ENCODE results near the gene GHRHR. TPM values are rescaled to one million over a fixed set of nuclear protein-coding genes. Genes with fewer than 3 reads are reported as not detected.

The GHRHR gene
- not detected for total RNA-seq

DNA sequence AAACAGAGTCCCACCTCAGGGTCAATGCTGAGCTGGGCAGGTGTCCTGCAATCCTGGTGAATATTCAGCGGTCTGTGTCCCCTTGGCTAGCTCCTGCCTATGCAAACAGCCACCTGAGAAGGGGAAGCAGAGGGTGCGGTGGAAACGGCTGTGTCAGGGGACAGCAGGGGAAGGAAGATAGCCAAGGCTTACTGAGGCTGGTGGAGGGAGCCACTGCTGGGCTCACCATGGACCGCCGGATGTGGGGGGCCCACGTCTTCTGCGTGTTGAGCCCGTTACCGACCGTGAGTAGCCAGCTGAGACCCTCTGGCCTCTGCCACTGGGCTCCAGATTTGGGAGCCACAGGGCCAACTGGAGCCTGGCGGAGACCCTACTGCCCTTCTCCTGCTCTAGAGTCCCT lies at the start of gene GHRHR:
Gene GHRHR, plus strand, starts transcription at position 112 of the 400 bp plus-strand sequence. Its CDS starts 116 bp downstream, at position 228.
- Histone ChIP-seq H3K27me3 (no peaks in the 10 kb centered on the region), H3K4me3 (no peak within 1 kb of the TSS), H3K4me1 (no peaks in the 10 kb centered on the region), H3K27ac (no peak within 1 kb of the TSS), H3K9me3 (no peaks in the 10 kb centered on the region), H3K36me3 (no peaks in the 10 kb centered on the region)
- TF ChIP-seq, protein P1, sequence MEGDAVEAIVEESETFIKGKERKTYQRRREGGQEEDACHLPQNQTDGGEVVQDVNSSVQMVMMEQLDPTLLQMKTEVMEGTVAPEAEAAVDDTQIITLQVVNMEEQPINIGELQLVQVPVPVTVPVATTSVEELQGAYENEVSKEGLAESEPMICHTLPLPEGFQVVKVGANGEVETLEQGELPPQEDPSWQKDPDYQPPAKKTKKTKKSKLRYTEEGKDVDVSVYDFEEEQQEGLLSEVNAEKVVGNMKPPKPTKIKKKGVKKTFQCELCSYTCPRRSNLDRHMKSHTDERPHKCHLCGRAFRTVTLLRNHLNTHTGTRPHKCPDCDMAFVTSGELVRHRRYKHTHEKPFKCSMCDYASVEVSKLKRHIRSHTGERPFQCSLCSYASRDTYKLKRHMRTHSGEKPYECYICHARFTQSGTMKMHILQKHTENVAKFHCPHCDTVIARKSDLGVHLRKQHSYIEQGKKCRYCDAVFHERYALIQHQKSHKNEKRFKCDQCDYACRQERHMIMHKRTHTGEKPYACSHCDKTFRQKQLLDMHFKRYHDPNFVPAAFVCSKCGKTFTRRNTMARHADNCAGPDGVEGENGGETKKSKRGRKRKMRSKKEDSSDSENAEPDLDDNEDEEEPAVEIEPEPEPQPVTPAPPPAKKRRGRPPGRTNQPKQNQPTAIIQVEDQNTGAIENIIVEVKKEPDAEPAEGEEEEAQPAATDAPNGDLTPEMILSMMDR (IDR thresholded peaks at IDR 0.05) = no peak
- no peak for DNase-seq (ENCODE audit: low spot score)

DNA sequence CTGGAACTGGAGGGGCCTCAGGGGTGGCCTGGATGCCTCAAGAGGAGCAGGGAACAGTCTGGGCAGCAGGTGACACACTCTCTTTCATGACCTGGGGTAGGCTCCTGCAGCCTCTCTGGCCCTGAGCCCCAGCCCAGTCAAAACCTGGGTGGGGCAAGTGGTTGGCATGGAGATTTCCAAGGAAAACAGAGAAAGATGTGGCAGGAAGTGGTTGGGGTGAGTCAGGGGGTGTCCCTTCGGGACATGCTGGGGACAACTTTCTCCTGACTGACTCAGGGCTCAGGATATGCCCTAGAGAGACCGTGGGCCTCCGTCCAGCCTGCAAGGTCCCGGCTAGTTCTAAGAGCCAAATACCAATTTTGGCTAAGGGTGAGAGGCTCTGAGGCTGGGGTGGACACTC lies 49.2 kb upstream of the GHRHR start:
- peak overlapping the region; percentile 82 to 94 for H3K27ac ChIP-seq
- TF ChIP-seq, protein P1 (IDR thresholded peaks at IDR 0.05) = no peak
- peak; percentile 82 for DNase-seq (ENCODE audit: low spot score)
- no peaks in the 10 kb centered on the region for H3K36me3 ChIP-seq
- no peaks in the 10 kb centered on the region for H3K27me3 ChIP-seq
- peaks cover 0 to 99% of the 10 kb centered on the region in 2 donors for H3K4me1 ChIP-seq
- no peaks in the 10 kb centered on the region for H3K9me3 ChIP-seq
- peak overlapping the region; percentile 44 to 54 for H3K4me3 ChIP-seq

DNA sequence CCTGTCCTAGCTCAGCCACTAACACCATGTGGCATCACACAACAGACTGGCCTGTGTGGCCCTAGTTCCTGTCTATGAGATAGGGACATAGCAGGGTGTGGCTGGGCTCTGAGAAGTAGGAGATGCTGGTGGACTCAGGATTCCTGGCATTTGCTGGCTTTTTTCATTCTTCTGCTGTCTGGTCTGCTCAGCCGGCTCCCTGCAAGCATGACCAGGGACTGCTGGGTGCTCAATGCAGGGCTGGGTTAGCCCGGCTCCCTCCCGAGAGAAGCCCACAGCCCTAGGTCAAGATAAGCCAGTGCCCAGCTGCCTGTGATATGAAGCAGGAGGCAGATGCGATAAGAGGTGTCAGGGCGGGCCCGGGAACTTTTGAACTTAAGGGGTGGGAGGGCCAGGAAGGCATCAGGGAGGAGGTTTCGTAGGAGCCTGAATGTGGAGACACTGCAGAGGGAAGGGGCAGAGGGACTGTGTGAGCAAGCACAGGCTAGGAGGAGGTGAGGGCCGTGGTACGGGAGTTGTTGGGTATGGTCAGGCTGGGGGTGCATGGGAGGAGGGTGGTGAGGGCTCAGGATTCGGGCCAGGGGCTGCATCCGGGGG lies 48.6 kb upstream of the GHRHR start:
- no peaks in the 10 kb centered on the region for H3K27me3 ChIP-seq
- TF ChIP-seq, protein P1 (IDR thresholded peaks at IDR 0.05) = no peak
- no peaks in the 10 kb centered on the region for H3K9me3 ChIP-seq
- H3K27ac ChIP-seq = peak overlapping the region; percentile 82 to 94
- peak overlapping the region; percentile 17 to 54 for H3K4me3 ChIP-seq
- no peak for DNase-seq (ENCODE audit: low spot score)
- peaks cover 0 to 99% of the 10 kb centered on the region in 2 donors for H3K4me1 ChIP-seq
- no peaks in the 10 kb centered on the region for H3K36me3 ChIP-seq

DNA sequence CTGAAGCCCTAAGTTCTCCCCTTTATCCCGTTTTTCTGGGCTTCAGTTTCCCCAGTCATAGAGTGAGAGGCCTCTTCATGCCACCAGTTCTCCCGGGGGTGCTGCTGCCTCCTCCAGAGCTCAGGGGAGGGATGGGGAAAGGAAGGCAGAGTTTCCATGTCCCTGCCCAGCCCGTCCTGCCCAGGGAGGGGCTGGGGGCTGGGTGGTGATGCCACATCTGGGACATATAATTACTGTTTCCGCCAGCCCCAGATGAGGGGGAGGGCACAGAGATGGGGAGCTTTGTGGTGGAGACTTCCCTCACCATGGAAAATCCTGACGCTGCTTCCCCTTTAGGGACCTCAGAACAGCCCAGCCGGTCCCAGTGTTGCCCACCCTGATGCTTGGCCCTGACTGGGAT lies 48.0 kb upstream of the GHRHR start:
- DNase-seq (ENCODE audit: low spot score) = no peak
- H3K4me1 ChIP-seq = peaks cover 0 to 99% of the 10 kb centered on the region in 2 donors

DNA sequence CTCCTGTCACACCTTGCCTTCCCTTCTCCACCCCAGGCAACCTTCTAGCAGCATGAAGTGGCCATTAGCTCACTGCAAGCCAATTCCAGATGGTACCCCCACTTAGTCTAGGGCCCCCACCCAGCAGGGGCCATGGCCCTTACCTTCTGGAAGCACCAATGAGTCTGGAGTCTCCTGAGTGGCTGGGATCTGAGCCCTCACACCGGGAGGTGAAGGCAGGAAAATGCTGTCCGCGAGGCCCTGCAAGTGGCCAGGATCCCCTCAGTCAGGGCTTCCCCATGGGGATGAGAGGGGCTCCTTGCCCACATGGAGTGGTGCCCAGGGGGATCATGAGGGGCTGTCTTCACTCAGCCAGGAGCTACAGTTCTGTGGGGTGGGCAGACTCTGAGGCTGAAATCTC lies 47.5 kb upstream of the GHRHR start:
- Histone ChIP-seq H3K27me3 (no peaks in the 10 kb centered on the region), H3K27ac (peak overlapping the region; percentile 82 to 94), H3K4me1 (peaks cover 0 to 99% of the 10 kb centered on the region in 2 donors), H3K9me3 (no peaks in the 10 kb centered on the region), H3K36me3 (no peaks in the 10 kb centered on the region), H3K4me3 (peak overlapping the region; percentile 5 to 54)
- TF ChIP-seq, protein P1 (IDR thresholded peaks at IDR 0.05) = no peak
- DNase-seq (ENCODE audit: low spot score) = no peak

More for the DNA sequence above, 48.0 kb upstream of the GHRHR start:
- H3K9me3 ChIP-seq = no peaks in the 10 kb centered on the region
- no peaks in the 10 kb centered on the region for H3K27me3 ChIP-seq
- peak overlapping the region; percentile 17 to 54 for H3K4me3 ChIP-seq
- H3K27ac ChIP-seq = peak overlapping the region; percentile 82 to 94
- H3K36me3 ChIP-seq = no peaks in the 10 kb centered on the region
- TF ChIP-seq, protein P1 (IDR thresholded peaks at IDR 0.05) = no peak

DNA sequence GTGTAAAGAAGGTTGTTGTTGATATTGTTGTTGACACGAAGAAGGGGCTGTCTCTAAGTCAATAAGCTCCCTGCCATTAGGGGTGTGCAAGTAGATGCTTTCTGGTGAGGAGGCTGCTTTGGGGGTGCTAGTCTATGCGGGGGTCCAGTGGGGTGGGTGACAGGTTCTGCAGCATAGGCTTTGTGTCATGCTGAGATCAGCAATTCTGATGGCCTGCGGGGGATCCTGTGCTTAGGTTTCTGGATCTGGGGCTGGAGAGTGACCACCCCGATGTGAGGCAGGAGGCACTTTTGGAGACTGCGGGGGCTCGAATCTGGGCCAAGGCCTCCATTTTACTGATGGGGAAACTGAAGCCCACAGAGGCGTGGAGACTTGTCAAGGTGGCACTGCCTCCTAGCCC lies 47.0 kb upstream of the GHRHR start:
- TF ChIP-seq, protein P1 (IDR thresholded peaks at IDR 0.05) = no peak
- peaks cover 0 to 99% of the 10 kb centered on the region in 2 donors for H3K4me1 ChIP-seq

More for the DNA sequence above, 47.0 kb upstream of the GHRHR start:
- H3K36me3 ChIP-seq = no peaks in the 10 kb centered on the region
- no peaks in the 10 kb centered on the region for H3K27me3 ChIP-seq
- no peaks in the 10 kb centered on the region for H3K9me3 ChIP-seq
- H3K27ac ChIP-seq = peak overlapping the region; percentile 82 to 94
- DNase-seq (ENCODE audit: low spot score) = no peak
- H3K4me3 ChIP-seq = peak overlapping the region; percentile 5 to 54
